Measurements from ENCODE around the gene CDH13. TPM values are rescaled to one million over a fixed set of nuclear protein-coding genes. Genes with fewer than 3 reads are reported as not detected.

CDH13 gene
- total RNA-seq, 1 donor from 2014 or later = not detected

DNA sequence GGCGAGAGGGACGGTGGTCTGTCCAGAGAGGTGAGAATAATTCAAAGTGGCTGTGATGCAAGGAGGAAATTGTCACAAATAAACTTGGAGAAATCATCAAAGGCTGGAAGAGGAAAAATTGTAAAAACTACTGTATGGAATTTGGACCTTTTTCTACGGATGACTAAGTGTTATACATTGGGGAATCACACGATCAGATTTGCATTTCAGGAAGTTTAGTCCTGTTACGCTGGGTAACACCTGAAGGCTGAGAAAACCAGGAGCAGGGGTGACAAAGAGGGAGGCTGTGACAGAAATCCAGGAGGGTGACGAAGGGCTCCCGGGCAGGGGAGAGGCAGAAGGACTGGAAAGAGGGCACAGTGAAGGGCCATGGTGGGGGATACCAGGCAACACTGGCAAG lies 511.7 kb downstream of the CDH13 start:
- intact Hi-C loops (cut with micrococcal nuclease) = no loop called here
- Mint-ChIP-seq H3K27ac (no peak overlapping the region), H3K27me3 (peaks cover 2% of the 10 kb centered on the region), H3K36me3 (ENCODE audit: low read depth) (no peaks in the 10 kb centered on the region), H3K9me3 (no peaks in the 10 kb centered on the region), H3K4me3 (no peak overlapping the region), H3K4me1 (peaks cover 6% of the 10 kb centered on the region)
- no peak for DNase-seq

DNA sequence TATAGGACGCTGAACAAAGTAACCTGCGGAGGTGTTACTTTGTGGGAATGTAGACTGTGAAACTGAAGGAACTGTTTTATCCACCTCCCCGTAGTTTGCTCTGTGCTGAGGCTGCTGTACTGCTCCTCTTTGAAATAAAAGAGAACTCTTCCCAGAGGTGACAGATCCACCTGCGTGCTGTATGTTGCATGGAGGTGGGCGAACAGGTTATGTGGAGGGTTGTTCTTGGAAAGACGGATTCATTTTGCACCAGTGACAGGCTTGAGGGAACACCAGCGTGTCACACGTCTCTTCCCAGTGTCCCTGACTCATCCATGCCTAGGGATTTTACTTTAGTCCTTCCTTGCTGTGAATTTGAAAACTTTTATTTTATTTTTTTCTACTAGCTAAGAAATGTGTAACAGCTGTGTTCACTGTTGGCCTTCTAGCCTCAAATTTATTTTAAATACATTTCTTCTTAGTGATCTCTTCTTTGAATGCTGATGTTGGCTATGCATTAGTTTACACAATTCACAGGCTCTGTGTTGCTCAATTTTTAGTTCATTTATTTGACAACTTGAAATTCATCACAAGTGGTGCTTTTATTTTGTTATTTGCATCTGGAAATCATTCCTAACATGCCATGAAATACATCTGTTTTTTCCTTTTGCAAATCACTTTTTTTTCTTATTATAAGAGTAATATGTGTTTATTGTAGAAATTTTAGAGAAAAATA lies 512.4 kb downstream of the CDH13 start:
- Mint-ChIP-seq H3K4me3 (no peak overlapping the region), H3K27me3 (peaks cover 2% of the 10 kb centered on the region), H3K36me3 (ENCODE audit: low read depth) (no peaks in the 10 kb centered on the region), H3K27ac (no peak overlapping the region), H3K4me1 (peaks cover 6% of the 10 kb centered on the region), H3K9me3 (no peaks in the 10 kb centered on the region)
- DNase-seq = no peak
- intact Hi-C loops (cut with micrococcal nuclease) = no loop called here

DNA sequence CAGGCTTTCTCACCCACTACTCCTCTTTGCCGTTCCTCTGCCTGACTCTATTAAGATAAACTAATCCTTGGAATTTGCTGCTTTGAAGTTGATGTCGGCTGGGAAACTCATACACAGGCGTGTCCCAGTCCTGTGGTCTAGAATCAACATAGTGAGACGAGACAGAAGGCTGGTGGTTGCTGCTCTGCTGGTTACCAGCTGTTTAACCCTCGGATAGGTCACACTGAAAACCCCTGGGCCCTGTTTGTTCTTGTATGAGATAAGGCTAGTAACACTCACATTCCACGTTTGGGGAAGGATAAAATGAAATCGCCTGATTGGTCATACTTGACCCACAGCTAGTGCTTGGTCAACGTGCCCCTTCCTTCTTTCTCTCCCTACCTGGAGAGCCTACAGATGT lies 517.0 kb downstream of the CDH13 start:
- Mint-ChIP-seq H3K9me3 (no peaks in the 10 kb centered on the region), H3K27me3 (no peaks in the 10 kb centered on the region), H3K4me1 (no peaks in the 10 kb centered on the region), H3K4me3 (no peak overlapping the region), H3K27ac (no peak overlapping the region), H3K36me3 (ENCODE audit: low read depth) (no peaks in the 10 kb centered on the region)
- intact Hi-C loops (cut with micrococcal nuclease) = no loop called here
- no peak for DNase-seq

DNA sequence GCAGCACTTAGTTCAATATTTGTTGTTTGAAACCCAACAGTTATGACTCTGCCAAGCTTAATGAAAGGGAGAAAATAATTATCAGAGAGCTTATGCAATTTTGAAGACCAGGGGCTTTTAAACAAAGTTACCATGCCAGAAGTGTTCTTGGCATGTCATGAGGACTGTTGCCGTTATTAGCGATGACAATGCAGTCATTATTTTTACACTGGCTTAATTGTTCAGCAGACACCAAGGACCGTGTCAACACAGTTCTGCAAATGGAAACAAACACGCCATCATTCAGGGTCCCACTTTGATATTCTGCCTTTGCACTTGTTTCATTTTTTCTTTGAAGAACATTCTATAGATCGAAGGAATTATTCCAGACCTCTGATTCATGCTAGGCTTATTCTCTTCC lies 518.5 kb downstream of the CDH13 start:
- H3K4me3 Mint-ChIP-seq = no peak overlapping the region
- no peak for DNase-seq
- no peaks in the 10 kb centered on the region for H3K27me3 Mint-ChIP-seq
- no peaks in the 10 kb centered on the region for H3K4me1 Mint-ChIP-seq
- no peak overlapping the region for H3K27ac Mint-ChIP-seq
- H3K36me3 Mint-ChIP-seq (ENCODE audit: low read depth) = no peaks in the 10 kb centered on the region
- H3K9me3 Mint-ChIP-seq = no peaks in the 10 kb centered on the region
- intact Hi-C loops (cut with micrococcal nuclease) = no loop called here

DNA sequence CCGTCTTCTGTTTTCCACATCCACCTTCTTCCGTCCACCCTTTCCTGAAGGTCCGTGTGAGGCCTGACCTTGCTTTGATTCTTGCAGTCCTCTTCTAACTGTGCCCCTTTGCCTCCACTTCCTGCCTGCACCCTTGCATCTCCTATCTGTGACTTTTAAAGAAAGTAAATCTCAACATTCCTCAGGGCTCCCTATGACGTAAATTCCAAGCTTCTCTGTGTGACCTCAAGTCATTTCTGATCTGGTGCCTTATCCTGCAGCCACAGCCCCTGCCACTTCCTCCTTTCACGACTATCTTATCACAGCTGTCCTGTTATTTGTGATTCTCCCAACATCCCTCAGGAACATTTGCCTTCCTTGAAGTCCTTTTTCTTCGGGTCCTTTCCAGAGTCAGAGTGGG lies 520.5 kb downstream of the CDH13 start:
- peaks cover 3% of the 10 kb centered on the region for H3K9me3 Mint-ChIP-seq
- no peaks in the 10 kb centered on the region for H3K36me3 Mint-ChIP-seq (ENCODE audit: low read depth)
- no peak overlapping the region for H3K4me3 Mint-ChIP-seq
- no peak overlapping the region for H3K27ac Mint-ChIP-seq
- no peaks in the 10 kb centered on the region for H3K27me3 Mint-ChIP-seq
- no peaks in the 10 kb centered on the region for H3K4me1 Mint-ChIP-seq
- intact Hi-C loops (cut with micrococcal nuclease) = no loop called here
- no peak for DNase-seq

DNA sequence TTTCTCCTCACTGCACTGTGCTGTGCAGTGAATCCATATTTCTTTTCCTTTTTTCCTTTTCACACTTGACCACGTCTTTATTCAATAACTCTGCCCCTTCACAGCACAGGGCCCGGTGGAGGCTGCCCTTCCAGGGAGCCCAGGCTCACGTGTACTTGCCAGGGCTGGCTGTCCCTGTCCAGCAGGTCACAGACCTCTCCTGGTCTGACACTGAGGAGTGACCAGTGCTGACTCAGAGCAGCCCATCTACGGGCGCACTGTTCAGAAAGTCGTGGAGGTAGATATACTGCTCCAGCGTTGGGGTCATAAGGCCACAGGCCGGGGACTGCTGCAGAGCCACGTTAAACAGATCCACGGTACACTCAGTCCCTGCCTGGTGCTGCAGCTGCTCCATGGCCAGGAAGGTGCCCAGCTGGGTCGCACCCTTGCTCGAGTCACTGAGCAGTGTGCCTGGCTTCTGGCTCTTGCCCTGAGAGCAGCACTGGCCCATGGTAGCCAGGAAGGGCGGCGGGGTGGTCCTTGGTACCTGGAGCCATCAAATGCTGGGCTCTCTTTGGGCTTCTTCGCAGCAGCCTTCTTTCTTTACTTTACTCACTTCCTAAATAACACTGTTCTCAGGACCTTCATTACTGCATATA lies 531.7 kb downstream of the CDH13 start:
- H3K9me3 Mint-ChIP-seq = peaks cover 5% of the 10 kb centered on the region
- no peak overlapping the region for H3K27ac Mint-ChIP-seq
- intact Hi-C loops (cut with micrococcal nuclease) = no loop called here
- H3K36me3 Mint-ChIP-seq (ENCODE audit: low read depth) = no peaks in the 10 kb centered on the region
- no peak overlapping the region for H3K4me3 Mint-ChIP-seq
- H3K27me3 Mint-ChIP-seq = no peaks in the 10 kb centered on the region
- DNase-seq = no peak
- no peaks in the 10 kb centered on the region for H3K4me1 Mint-ChIP-seq

DNA sequence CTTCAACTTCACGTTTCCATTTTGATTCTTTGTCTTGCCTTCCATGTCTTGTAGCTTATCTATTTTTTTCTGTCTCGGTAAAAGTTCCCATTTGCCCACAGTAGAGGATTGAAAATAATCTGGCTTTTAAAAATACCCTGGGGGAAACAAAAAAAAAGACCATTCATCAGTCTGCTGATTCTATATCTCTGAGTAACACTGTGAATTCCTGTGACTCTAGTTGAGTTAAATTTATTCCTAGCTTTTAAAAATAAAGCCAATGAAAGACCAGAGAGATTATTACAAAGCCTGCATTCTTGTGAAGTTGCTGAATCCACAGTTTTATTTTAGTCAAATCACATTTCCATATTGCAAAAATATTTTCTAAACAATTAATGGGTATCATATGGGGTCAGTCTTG lies 532.3 kb downstream of the CDH13 start:
- Mint-ChIP-seq H3K4me3 (no peak overlapping the region), H3K36me3 (ENCODE audit: low read depth) (no peaks in the 10 kb centered on the region), H3K4me1 (no peaks in the 10 kb centered on the region), H3K27ac (no peak overlapping the region), H3K27me3 (no peaks in the 10 kb centered on the region), H3K9me3 (peaks cover 6% of the 10 kb centered on the region)
- intact Hi-C loops (cut with micrococcal nuclease) = no loop called here
- DNase-seq = no peak

DNA sequence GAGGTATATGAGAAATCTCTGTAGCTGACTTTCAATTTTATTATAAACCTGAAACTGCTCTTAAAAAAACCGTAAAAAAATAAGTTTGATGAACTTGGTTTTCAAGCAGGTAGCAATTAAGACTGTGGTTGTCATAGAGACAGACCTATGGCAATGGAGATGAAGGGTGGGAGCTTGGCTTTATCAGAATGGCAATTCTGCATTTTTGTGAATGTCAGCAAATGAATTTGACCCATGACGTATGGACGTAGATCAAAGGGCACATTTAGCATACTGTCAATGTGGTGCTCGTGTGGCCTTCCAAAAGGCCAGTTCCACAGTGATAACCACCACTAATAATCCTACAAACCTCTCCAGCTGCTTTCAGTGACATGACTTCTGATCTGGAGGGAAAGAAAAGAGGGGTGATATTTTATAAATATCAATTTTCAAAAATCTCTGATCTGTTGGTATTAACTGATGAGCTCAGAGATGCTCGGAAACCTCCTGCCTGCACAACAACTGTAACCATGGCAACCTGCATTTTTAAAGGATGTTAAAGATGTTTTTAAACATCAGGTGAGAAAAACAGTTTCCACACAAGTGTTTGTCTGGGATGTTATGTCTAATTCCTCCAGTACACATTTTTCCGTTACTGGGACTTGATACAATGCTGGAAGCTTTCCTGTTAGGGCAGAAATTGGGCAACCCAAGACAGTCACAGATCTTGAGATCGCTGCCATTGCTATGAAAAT lies 533.7 kb downstream of the CDH13 start:
- intact Hi-C loops (cut with micrococcal nuclease) = no loop called here
- no peak for DNase-seq
- no peaks in the 10 kb centered on the region for H3K36me3 Mint-ChIP-seq (ENCODE audit: low read depth)
- no peaks in the 10 kb centered on the region for H3K4me1 Mint-ChIP-seq
- no peaks in the 10 kb centered on the region for H3K27me3 Mint-ChIP-seq
- H3K27ac Mint-ChIP-seq = no peak overlapping the region
- H3K4me3 Mint-ChIP-seq = no peak overlapping the region
- H3K9me3 Mint-ChIP-seq = peaks cover 6% of the 10 kb centered on the region

DNA sequence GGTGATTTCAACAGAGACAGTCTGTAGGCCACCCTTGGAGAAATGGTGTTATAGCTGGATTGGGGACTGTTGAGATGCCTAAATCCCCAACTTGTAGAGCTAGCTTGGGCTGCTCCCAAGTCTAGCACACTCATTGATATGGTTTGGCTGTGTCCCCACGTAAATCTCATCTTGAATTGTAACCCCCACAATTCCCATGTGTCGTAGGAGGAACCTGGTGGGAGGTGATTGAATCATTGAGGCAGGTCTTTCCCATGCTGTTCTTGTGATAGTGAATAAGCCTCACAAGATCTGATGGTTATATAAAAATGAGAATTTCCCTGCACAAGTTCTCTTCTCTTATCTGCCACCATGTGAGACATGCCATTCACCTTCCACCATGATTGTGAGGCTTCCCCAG lies 536.0 kb downstream of the CDH13 start:
- DNase-seq = no peak
- Mint-ChIP-seq H3K4me1 (no peaks in the 10 kb centered on the region), H3K36me3 (ENCODE audit: low read depth) (no peaks in the 10 kb centered on the region), H3K9me3 (peaks cover 6% of the 10 kb centered on the region), H3K4me3 (no peak overlapping the region), H3K27ac (no peak overlapping the region), H3K27me3 (no peaks in the 10 kb centered on the region)
- intact Hi-C loops (cut with micrococcal nuclease) = no loop called here

DNA sequence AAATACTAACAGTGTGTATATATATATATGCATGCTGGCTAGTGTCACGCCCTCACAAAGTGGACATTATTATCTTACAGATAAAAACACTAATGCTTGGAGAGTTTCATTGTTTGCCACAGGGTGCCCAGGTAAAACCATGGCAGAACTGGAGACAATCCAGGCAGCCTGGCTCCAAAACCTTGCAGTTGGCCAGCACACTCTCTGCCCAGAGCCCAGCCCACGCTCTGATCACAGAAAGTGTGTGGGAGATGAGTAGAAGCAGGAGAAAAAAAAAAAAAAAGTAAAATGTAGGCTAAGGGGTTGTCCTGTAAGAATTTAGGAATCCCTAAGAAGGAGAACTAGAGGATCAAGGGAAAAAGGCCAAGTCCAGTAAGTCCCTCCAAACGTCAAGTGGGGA lies 538.0 kb downstream of the CDH13 start:
- H3K36me3 Mint-ChIP-seq (ENCODE audit: low read depth) = no peaks in the 10 kb centered on the region
- no peaks in the 10 kb centered on the region for H3K4me1 Mint-ChIP-seq
- H3K27me3 Mint-ChIP-seq = no peaks in the 10 kb centered on the region
- intact Hi-C loops (cut with micrococcal nuclease) = no loop called here
- H3K9me3 Mint-ChIP-seq = peaks cover 6% of the 10 kb centered on the region
- H3K4me3 Mint-ChIP-seq = no peak overlapping the region
- H3K27ac Mint-ChIP-seq = no peak overlapping the region
- DNase-seq = no peak

DNA sequence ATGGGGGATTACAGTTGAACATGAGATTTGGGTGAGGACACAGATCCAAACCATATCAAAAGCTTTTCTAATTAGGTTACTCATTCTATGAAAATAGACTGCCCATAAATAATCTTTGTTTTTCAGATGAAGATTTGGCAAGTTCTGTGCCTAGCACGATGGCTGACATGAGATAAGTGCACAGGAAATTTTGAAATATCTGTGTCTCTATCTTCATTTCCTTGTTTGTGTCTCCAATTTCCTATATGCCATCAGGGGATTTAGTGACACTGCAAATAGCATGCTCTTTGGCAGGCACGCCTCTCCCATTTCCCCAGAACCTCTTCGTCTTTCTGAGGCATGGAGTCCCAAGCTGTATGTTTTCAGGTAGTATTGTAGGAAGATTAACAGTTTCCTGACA lies 544.6 kb downstream of the CDH13 start:
- no peak for DNase-seq
- Mint-ChIP-seq H3K36me3 (ENCODE audit: low read depth) (no peaks in the 10 kb centered on the region), H3K27me3 (no peaks in the 10 kb centered on the region), H3K27ac (no peak overlapping the region), H3K4me3 (no peak overlapping the region), H3K4me1 (no peaks in the 10 kb centered on the region), H3K9me3 (no peaks in the 10 kb centered on the region)
- intact Hi-C loops (cut with micrococcal nuclease) = no loop called here

DNA sequence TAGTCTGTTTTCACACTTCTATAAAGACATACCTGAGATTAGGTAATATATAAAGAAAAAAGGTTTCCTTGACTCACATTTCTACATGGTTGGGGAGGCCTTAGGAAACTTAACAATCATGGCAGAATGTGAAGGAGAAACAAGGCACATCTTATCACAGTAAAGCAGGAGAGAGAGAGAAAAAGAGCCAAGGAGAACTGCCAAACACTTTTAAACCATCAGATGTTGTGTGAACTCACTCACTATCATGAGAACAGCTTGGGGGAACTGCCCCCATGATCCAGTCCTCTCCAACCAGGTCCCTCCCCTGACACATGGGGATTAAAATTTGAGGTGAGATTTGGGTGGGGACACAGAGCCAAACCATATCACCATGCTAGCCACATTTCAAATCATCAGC lies 547.9 kb downstream of the CDH13 start:
- Mint-ChIP-seq H3K9me3 (no peaks in the 10 kb centered on the region), H3K27me3 (no peaks in the 10 kb centered on the region), H3K36me3 (ENCODE audit: low read depth) (no peaks in the 10 kb centered on the region), H3K4me1 (no peaks in the 10 kb centered on the region), H3K4me3 (no peak overlapping the region), H3K27ac (no peak overlapping the region)
- intact Hi-C loops (cut with micrococcal nuclease) = no loop called here
- no peak for DNase-seq

DNA sequence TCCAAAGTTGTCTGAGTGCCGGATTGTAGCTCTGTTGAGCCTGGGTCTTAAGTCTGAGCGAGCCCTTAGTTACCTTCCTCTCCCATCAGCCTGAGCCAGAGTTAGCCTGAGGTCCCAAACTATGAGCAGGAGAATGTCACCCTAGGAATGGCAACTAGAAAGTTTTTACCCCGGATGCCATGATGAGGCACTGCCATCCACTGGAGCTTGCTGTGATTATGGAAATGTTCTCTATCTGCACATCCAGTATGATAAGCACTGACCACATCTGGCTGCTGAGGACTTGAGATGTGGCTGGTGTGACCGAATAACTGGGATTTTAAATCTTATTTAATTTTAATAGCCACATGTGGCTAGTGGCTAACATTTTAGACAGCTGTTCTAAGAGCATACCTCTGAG lies 550.0 kb downstream of the CDH13 start:
- intact Hi-C loops (cut with micrococcal nuclease) = no loop called here
- Mint-ChIP-seq H3K27ac (no peak overlapping the region), H3K9me3 (no peaks in the 10 kb centered on the region), H3K4me3 (no peak overlapping the region), H3K27me3 (no peaks in the 10 kb centered on the region), H3K36me3 (ENCODE audit: low read depth) (no peaks in the 10 kb centered on the region), H3K4me1 (no peaks in the 10 kb centered on the region)
- DNase-seq = no peak

DNA sequence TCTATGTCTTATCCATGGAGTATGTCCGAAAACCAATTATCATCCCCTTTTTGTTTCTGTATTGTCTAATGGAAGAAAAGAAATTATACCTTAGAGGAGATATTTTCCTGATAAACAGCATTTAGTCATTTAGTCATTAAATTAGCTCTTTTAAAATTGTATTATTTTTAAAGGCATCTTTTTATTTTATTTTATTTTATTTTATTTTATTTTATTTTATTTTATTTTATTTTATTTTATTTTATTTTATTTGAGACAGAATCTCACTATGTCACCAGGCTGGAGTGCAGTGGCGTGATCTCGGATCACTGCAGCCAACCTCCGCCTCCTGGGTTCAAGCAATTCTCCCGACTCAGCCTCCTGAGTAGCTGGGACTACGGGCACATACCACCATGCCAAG lies 559.1 kb downstream of the CDH13 start:
- no peak overlapping the region for H3K4me3 Mint-ChIP-seq
- H3K36me3 Mint-ChIP-seq (ENCODE audit: low read depth) = no peaks in the 10 kb centered on the region
- no peak for DNase-seq
- peaks cover 2% of the 10 kb centered on the region for H3K27me3 Mint-ChIP-seq
- intact Hi-C loops (cut with micrococcal nuclease) = no loop called here
- H3K27ac Mint-ChIP-seq = no peak overlapping the region
- peaks cover 3% of the 10 kb centered on the region for H3K9me3 Mint-ChIP-seq
- H3K4me1 Mint-ChIP-seq = no peaks in the 10 kb centered on the region
